Astrocyte of the spinal cord (primary cell): ENCODE results near the gene PDF.
"Not testable (repeated sequence)": the region's sequence is repeated elsewhere in the genome, so short reads cannot be mapped to it uniquely, and the experiment has no call there.

Experiments
- DNase-seq: peaks from one replicate; pipeline ENCODE4 v3.0.0; 2011; ENCODE audit warnings: low read depth, low spot score
- H3K4me3 ChIP-seq: 2 replicates; pipeline ENCODE4 v1.5.1; 2011; ENCODE audit warnings: low read depth, mild to moderate bottlenecking, low read length, moderate library complexity
- CTCF ChIP-seq: IDR thresholded peaks from 2 replicates; pipeline ENCODE4 v1.5.1; 2012; ENCODE audit warnings: low read depth, mild to moderate bottlenecking, low read length, inconsistent platforms
- in situ Hi-C: cut with HindIII; loops from 2 replicates; pipeline ENCODE4 v1.10.0; 2017; ENCODE audit warnings: low sequenced_read_pairs

The PDF gene

DNA sequence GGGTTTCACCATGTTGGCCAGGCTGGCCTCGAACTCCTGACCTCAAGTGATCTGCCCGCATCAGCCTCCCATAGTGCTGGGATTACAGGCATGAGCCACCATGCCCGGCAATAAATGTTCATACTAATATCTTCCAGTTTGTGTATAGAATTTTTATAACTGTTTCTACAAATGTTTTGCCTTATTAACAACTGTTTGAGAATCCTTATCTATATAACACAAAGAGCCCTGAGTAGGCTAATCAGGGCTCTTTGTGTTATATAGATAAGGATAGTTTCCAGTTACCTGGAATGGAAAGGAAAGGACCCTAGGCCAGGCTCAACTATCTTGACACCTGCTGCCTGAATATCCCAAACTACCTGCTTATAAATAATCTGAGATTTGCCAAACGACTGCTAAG is 38.5 kb upstream of the PDF start:
- no peak for TF ChIP-seq CTCF
- in situ Hi-C loops = no loop called here
- no peak overlapping the region for H3K4me3 ChIP-seq
- no peak for DNase-seq

DNA sequence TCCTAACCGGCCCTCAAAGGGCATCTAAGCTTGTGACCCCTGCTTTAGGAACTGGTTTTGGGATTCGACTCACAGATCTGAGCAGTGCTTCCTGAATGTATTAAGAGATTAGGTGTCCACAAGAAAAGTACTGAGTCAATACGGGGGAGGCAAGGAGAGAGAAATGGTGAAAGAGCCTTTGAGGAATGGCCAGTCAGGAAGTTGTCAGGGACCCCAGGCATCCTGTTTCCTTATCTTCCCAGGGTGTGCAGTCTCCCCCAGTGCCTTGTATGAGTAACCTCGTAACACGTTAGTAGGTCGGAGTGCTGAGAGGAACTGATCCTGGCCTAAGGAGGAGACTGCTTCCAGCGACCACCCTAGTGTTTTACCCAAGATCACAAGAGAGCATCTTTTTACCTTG is 37.6 kb upstream of the PDF start:
- in situ Hi-C loops = no loop called here
- no peak for DNase-seq
- no peak for TF ChIP-seq CTCF
- no peak overlapping the region for H3K4me3 ChIP-seq

- no peak for DNase-seq
- no peak overlapping the region for H3K4me3 ChIP-seq
- no peak for TF ChIP-seq CTCF
- in situ Hi-C loops = no loop called here
These were observed 36.0 kb upstream of the PDF start for GRCh38 chr16:69366431-69366830.

- DNase-seq = no peak
- in situ Hi-C loops = no loop called here
These were observed 35.5 kb upstream of the PDF start for GRCh38 chr16:69365901-69366300.

DNA sequence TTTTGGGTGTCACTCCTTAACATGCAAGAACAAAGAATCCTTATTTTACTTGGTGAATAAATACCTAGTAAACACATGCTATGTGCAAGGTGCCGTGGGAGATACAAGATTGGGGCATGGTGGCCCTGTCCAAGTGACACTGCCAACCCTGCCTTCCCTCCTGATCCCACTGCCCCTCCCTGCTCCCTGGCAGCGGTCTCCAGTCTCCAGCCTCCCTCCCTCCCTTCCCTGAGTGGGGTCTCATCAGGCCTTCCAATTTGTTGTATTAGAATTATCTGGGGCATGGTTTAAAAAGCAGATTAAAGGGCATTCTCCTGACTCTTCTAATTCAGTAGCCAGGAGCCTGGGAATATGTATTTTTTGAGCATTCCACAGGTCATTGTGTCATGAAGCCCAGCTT is 33.7 kb upstream of the PDF start:
- DNase-seq = no peak
- no peak for TF ChIP-seq CTCF
- in situ Hi-C loops = no loop called here
- H3K4me3 ChIP-seq = no peak overlapping the region

More at GRCh38 chr16:69365901-69366300, 35.5 kb upstream of the PDF start:
- no peak for TF ChIP-seq CTCF
- H3K4me3 ChIP-seq = no peak overlapping the region

- H3K4me3 ChIP-seq = no peak overlapping the region
- in situ Hi-C loops = no loop called here
- no peak for TF ChIP-seq CTCF
- DNase-seq = no peak
These were observed 32.9 kb upstream of the PDF start for GRCh38 chr16:69363281-69363717.

GRCh38 chr16:69360070-69360469 is 29.7 kb upstream of the PDF start:
- H3K4me3 ChIP-seq, DNase-seq, in situ Hi-C loops: not testable (repeated sequence)
